H1 (cell line): Measurements from ENCODE around the gene CNOT3. TPM values are rescaled to one million over a fixed set of nuclear protein-coding genes. Genes with fewer than 3 reads are reported as not detected.

Experiments
- CHD2 ChIP-seq: IDR thresholded peaks from 2 replicates; pipeline ENCODE4 v1.6.1; 2012; ENCODE audit warnings: low read length, improper control_type of control experiment
- EGR1 ChIP-seq: IDR thresholded peaks from 2 replicates; pipeline ENCODE4 v1.6.1; 2011; ENCODE audit warnings: low read depth, low read length, borderline replicate concordance
- FOSL1 ChIP-seq: IDR thresholded peaks from 2 replicates; pipeline ENCODE4 v1.6.1; 2011; ENCODE audit warnings: mild to moderate bottlenecking, low read depth, low read length, moderate library complexity; ENCODE audit not compliant: insufficient read depth
- JUND ChIP-seq: IDR thresholded peaks from 2 replicates; pipeline ENCODE4 v1.6.1; 2011; ENCODE audit warnings: mild to moderate bottlenecking, improper control_type of control experiment, low read length
- MAX ChIP-seq: IDR thresholded peaks from 2 replicates; pipeline ENCODE4 v1.6.1; 2012; ENCODE audit warnings: inconsistent platforms
- POLR2AphosphoS5 ChIP-seq: IDR thresholded peaks from 2 replicates; pipeline ENCODE4 v1.6.1; 2011; ENCODE audit warnings: low read depth, low read length
- RXRA ChIP-seq: IDR thresholded peaks from 2 replicates; pipeline ENCODE4 v1.6.1; 2011; ENCODE audit warnings: low read depth, mild to moderate bottlenecking, low read length, moderate library complexity; ENCODE audit not compliant: insufficient read depth
- SIX5 ChIP-seq: IDR thresholded peaks from 2 replicates; pipeline ENCODE4 v1.6.1; 2011; ENCODE audit warnings: mild to moderate bottlenecking, low read depth, low read length
- TAF7 ChIP-seq: optimal IDR thresholded peaks from 2 replicates; pipeline ENCODE3; 2011; ENCODE audit warnings: low read depth, mild to moderate bottlenecking, inconsistent platforms, low read length, moderate library complexity, borderline replicate concordance
- TEAD4 ChIP-seq: IDR thresholded peaks from 2 replicates; pipeline ENCODE4 v1.6.1; 2012; ENCODE audit warnings: low read depth, low read length, inconsistent platforms, mixed read lengths
- polyA plus RNA-seq, 7 experiments: library from polyadenylated mRNA; depleted of rRNA in 3 of 7; stranded (reverse) in 5 of 7; unstranded in 2 of 7; fragments of >200 nt in 5 of 7; fragments of 200-250 nt in 2 of 7; gene quantifications; 1 replicate in 5 of 7; 2 replicates in 1 of 7; 4 replicates in 1 of 7; pipeline versions ENCODE4 v1.2.1 to v1.2.3, GENCODE V29; 2011 to 2013; ENCODE audit warnings: missing spikeins in 2 of 7, mixed read lengths in 2 of 7
- total RNA-seq: library from RNA; stranded (reverse); fragmentation: NEBNext Ultra II Directional; extraction: Animal tissue kit (Norgen Biotek cat#: 25700); gene quantifications from 2 replicates; pipeline ENCODE4 v1.2.1, GENCODE V29; 2021

The CNOT3 gene
- total and polyA plus RNA-seq, 2 of the 8 experiments (the other 6 are each of a cell fraction or from before 2014, with no cell fraction given), result 21.2 to 86.4 TPM

GRCh38 chr19:54183431-54183830 lies 45.9 kb downstream of the CNOT3 start (continued):
- TF ChIP-seq JUND (no peak), MAX (no peak), CHD2 (no peak), RXRA (no peak), POLR2AphosphoS5 (no peak), TAF7 (no peak), FOSL1 (no peak), SIX5 (no peak), TEAD4 (no peak), EGR1 (no peak)
